NT2/D1 (cell line): ENCODE data around the gene MAGI1.

Experiments used
- SUZ12 ChIP-seq: IDR thresholded peaks from 2 replicates; pipeline ENCODE4 v1.6.1; 2011; ENCODE audit not compliant: insufficient read length, insufficient read depth; ENCODE audit errors: extremely low read depth
- YY1 ChIP-seq: IDR thresholded peaks from 2 replicates; pipeline ENCODE4 v1.6.1; 2011; ENCODE audit not compliant: insufficient read length, insufficient read depth
- ZNF274 ChIP-seq: IDR thresholded peaks from 2 replicates; pipeline ENCODE4 v1.6.1; 2011; ENCODE audit warnings: mild to moderate bottlenecking, low read depth, low read length

DNA sequence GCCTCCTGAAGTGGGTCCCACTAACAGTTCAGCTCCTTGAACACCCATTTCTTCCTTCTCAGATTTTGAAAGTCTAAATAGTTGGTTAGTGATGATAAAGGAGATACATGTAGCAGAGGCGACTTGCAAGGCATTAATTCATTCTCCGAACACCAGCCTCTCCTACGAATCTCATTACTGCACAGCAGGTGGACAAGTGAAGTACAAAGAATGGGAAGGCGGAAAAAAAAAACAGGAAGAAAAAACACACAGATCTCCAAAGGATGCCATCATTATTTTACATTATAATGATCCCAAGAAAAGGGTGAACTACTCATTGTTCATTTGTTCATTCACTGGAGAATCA is 276.5 kb downstream of the MAGI1 start:
- no peak for TF ChIP-seq SUZ12
- TF ChIP-seq YY1, result no peak
- TF ChIP-seq ZNF274, result no peak
